IPS-18c (cell line): ENCODE data around the gene LINC01488.

Experiments
- H3K4me3 ChIP-seq: 2 replicates; pipeline ENCODE4 v1.7.0; 2013; ENCODE audit warnings: low read depth, mild to moderate bottlenecking, low read length, moderate library complexity; ENCODE audit not compliant: insufficient read depth
- H3K9me3 ChIP-seq: one replicate; pipeline ENCODE4 v1.6.1; 2013; ENCODE audit warnings: mild to moderate bottlenecking, low read length, moderate library complexity; ENCODE audit not compliant: control insufficient read depth, insufficient read depth

Gene LINC01488

GRCh38 chr11:69484427-69485259, 3.2 kb downstream of the LINC01488 start:
- H3K4me3 ChIP-seq: no peak overlapping the region

GRCh38 chr11:69485337-69486041, 4.0 kb downstream of the LINC01488 start:
- Histone ChIP-seq H3K9me3 (no peaks in the 10 kb centered on the region), H3K4me3 (no peak overlapping the region)

More at GRCh38 chr11:69484427-69485259, 3.2 kb downstream of the LINC01488 start:
- no peaks in the 10 kb centered on the region for H3K9me3 ChIP-seq

DNA sequence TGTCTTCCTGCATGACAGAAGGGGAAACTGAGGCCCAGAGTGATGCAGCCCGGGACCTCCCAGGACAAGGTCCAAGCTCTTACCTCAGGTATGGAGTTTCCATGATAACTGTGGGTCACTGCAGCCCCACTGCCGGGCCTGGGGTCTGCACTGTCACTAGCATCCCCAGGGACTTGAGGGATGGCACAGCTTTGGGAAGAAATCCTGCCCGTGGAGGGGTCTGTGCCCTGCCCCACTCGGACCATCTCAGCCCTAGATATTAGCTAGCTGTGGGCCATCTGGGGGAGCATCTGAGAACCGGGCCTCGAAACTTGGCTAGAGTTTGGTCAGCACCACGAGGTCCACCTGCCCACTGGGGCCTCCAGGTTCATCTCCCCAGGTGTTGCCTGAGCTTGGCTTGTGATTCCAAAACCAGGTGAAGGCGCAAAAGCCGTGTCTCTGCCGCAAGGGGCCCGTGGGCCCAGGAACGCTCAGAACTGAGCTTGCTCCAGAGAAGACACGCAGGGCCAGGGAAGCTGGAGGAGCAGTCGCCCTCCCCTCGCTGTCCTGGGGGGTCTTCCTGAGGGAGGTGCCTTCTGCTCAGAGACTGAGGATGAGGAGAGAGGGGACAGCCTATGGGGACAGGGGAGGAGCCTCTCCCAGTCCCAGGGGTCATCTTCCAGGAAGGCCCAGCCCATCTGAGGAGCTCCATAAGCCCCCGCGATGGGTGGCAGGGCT, 4.8 kb downstream of the LINC01488 start:
- Histone ChIP-seq H3K9me3 (no peaks in the 10 kb centered on the region), H3K4me3 (no peak overlapping the region)

DNA sequence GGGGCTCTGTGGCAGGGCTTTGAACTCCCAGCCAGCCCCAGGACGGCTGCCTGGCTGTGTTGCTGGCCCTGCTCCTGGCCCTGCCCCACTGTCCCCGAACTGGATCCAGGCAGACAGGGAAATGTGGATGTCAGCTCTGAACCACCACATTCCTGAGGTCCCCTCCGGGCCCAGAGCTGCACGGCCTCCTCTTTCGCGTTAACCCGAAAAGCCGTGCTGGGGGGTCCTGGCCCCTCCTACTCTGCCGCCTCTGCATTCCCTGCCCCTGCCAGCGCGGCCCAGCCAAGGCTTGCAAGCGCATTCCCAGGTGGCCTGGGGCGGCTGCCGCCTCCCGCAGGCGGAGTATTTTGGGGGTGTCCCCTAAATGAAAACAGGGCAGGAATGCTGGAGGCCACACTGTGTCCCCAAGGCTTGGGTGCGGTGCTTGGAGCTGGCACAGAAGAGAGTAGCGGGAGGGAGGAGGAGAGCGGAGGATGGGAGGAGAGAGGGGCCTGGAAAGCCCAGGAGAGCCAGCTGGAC, 5.4 kb downstream of the LINC01488 start:
- H3K4me3 ChIP-seq: no peak overlapping the region

DNA sequence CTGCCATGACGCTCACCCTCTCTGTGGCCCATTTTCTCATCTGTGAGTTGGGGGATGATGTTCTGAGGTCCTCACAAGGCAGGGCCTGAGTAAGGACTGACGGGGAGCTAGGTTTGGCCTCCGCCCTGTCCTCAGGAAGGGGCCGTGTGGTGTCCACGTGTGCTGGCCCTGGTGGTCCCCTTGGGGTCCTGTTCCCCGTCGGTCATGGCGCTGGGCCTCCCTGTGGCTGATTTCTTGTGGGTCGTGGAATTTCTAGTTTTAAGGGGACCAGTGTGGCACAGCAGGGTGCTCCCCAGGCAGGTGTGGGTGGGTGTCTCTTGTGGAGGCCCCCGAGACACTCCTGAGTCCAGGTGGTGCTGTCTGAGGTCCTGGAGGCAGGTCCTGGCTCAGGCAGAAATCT, 5.9 kb downstream of the LINC01488 start:
- Histone ChIP-seq H3K4me3 (no peak overlapping the region), H3K9me3 (no peaks in the 10 kb centered on the region)

More for the DNA sequence above, 5.4 kb downstream of the LINC01488 start:
- H3K9me3 ChIP-seq: no peaks in the 10 kb centered on the region

DNA sequence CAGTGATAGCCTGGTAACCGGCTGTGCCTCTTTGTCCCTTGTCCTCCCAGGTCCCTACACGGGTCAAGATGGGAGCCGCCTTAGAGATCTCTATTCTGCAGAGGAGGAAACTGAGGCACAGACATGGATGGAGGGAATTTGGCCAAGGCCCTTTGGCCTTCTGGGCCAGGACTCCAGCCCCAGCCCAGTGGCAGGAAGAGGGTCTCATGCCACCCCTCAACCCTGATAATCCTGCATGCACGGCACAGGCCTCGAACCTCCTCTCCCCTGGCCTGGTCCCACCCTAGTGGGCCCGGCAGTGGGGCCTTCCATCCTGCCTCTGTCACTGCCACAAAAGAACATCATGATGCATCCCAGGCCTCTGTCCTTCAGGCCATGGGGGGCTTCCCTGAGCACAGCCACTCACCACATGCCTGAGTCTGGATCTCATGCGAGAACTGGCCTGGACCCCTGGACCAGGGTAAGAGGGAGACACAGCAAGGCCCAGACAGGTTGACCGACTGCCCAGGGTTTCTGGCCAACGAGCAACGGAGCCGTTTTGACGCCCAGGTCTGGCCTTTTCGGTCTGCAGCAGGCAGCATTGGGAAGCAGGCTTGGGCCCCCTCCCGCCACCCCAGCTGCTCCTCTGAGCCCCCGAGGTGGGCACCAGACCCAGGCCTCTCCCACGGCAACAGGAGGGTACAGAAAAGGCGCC, 6.5 kb downstream of the LINC01488 start:
- no peaks in the 10 kb centered on the region for H3K9me3 ChIP-seq
- H3K4me3 ChIP-seq: no peak overlapping the region

GRCh38 chr11:69488543-69488940, 7.1 kb downstream of the LINC01488 start:
- Histone ChIP-seq H3K4me3 (no peak overlapping the region), H3K9me3 (no peaks in the 10 kb centered on the region)

DNA sequence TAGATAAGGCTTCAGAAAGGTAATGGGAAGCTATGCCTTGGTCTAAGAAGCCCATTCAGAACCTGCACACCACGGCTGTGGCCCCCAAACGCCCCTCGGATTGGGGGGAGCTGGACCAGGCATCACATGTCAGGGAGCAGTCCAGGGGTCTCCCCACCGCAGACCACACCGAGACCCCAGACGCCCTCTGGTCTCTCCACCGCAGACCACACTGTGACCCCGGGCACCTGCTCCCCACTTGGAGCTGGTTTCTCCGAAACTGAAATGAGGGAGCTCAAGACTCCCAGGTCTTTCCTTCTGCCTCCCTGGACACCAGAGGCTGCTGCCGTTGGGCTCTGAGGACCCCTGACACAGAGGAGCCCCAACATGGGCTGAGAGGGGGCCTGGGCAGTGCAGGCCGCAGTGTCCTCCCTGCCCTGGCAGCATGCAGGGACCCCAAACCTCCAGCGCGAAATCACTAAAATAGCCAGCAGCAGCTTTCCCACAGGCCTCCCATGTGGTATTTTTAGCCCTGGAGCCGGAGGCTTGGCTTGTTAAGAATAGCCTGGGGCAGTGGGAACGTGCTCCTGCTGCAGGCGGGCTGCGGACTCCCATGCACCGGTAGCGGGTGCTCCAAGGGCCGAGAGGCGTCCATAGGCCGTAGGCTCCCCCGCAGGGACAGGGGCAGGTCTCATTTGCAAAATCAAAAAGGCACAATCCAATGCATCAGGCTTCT, 7.7 kb downstream of the LINC01488 start:
- no peak overlapping the region for H3K4me3 ChIP-seq
- no peaks in the 10 kb centered on the region for H3K9me3 ChIP-seq

DNA sequence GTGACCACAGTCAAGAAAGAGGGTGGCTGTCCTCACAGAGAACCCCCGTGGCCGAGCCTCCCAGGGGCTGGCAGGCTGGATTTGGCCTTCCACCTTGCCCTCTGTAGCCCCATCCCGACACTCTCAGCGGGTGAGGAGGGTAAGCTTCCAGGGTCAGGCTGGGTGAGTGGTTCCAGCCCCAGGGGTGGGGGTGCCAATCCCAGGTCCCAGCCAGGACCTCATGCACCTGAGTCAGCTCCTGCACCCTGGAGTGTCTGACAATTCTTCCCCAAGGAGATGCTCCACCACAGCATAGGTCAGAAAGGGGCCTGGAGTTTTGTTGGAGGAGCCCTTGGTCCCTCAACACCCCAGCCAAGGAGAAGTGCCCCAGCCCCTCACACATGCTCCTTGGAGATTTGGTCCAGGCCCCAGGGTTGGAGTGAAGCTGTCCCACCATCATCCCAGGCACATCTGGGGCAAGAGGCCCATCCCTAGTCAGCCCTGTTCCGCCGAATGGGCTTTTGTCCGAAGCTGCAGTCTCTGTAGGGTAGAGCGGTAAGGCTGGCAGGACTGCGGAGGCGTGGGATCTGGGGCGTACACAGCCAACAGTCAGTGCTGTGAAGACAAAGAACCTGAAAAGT, 8.4 kb downstream of the LINC01488 start:
- H3K9me3 ChIP-seq: no peaks in the 10 kb centered on the region
- H3K4me3 ChIP-seq: no peak overlapping the region

- Histone ChIP-seq H3K4me3 (no peak overlapping the region), H3K9me3 (no peaks in the 10 kb centered on the region)
These were observed 9.1 kb downstream of the LINC01488 start for GRCh38 chr11:69490516-69490915.

GRCh38 chr11:69491071-69492031, 9.9 kb downstream of the LINC01488 start:
- no peak overlapping the region for H3K4me3 ChIP-seq
- H3K9me3 ChIP-seq: no peaks in the 10 kb centered on the region

DNA sequence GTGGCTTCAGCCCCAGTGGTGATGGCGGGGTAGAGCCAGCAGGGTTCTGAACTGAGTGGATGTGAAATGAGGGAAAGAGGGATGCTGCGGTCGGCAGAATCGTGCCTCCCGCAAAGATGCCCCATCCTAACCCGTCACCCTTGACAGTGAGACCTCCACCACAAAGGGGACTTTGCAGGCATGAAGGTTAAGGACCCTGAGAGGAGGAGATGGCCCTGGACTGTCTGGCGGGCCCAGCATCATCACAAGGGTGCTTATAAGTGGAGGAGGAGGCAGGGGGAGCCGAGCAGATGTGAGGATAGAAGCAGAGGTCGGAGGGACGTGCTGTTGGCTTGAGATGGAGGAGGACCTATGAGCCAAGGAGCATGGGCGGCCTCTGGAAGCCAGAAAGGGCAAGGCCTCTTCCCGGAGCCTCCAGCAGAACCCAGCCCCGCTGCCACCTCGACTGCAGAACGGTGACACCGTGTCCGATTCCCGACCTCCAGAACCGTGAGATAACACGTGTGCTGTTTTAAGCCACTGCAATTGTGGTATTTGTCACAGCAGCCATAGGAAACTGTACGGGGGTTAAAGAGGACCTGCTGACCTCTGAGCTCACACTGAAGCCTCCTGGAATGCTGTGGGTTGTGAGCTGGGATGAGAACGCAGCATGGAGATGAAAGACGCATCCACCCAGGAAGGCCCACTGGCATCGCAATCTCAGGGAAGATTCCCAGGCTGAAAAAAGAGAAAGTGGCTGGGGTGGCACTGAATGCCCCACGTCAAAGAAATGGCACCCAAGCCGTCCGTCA, 10.9 kb downstream of the LINC01488 start:
- Histone ChIP-seq H3K9me3 (no peaks in the 10 kb centered on the region), H3K4me3 (no peak overlapping the region)

- no peaks in the 10 kb centered on the region for H3K9me3 ChIP-seq
- H3K4me3 ChIP-seq: no peak overlapping the region
These were observed 12.7 kb downstream of the LINC01488 start for GRCh38 chr11:69493931-69494821.

DNA sequence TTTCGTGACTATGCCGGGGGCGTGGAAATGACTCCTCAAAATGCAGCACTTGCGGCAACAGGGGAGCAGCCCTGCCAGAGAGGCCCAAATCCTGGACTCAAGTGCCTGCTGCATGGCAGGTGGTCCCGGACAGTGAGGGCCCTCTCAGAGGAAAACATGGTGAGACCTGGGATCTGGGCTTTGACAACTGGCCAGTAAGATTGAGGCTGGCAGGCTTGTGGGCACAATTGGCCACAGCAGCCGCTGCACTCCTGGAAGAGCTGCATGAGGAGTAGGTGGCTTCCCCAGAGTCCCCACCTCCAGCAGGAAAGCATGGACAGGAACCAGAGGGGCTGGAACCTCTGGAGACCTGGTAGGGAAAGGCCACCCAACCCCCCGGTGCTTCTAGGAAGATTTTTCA, 13.4 kb downstream of the LINC01488 start:
- no peaks in the 10 kb centered on the region for H3K9me3 ChIP-seq

More for the DNA sequence above, 13.4 kb downstream of the LINC01488 start:
- H3K4me3 ChIP-seq: no peak overlapping the region
